Aorta (tissue), 5 donors: ENCODE measurements around the gene GATB. TPM values are rescaled to one million over a fixed set of nuclear protein-coding genes. Genes with fewer than 3 reads are reported as not detected.

Experiments used
- ATAC-seq: fragments of 200-7000 bp; cut with Tn5 transposase; one replicate; pipeline ENCODE4 v1.9.1; 2022; ENCODE audit warnings: moderate library complexity; ENCODE audit not compliant: low FRiP score
- DNase-seq, 2 donors: peaks; one replicate each; pipeline ENCODE4 v3.0.0-alpha.2; 2020
- H3K27ac ChIP-seq, 2 donors: one replicate each; pipeline ENCODE4 v1.5.1; 2013; ENCODE audit warnings: low read length in 2 of 2, mild to moderate bottlenecking in 2 of 2, moderate library complexity in 2 of 2, control low read depth in 1 of 2, inconsistent platforms in 1 of 2, low read depth in 1 of 2
- H3K27me3 ChIP-seq, 2 donors: one replicate each; pipeline ENCODE4 v1.6.1; 2013; ENCODE audit warnings: control low read depth in 1 of 2, low read length in 1 of 2, mild to moderate bottlenecking in 1 of 2, moderate library complexity in 1 of 2; ENCODE audit not compliant: insufficient read depth in 2 of 2, control insufficient read depth in 1 of 2
- H3K36me3 ChIP-seq, 2 donors: one replicate each; pipeline ENCODE4 v1.6.1; 2013; ENCODE audit warnings: control low read depth in 1 of 2, low read length in 1 of 2, mild to moderate bottlenecking in 1 of 2; ENCODE audit not compliant: insufficient read depth in 2 of 2, control insufficient read depth in 1 of 2
- H3K4me1 ChIP-seq, 2 donors: one replicate each; pipeline ENCODE4 v1.6.1; 2013; ENCODE audit warnings: low read length in 2 of 2, control low read depth in 1 of 2, mild to moderate bottlenecking in 1 of 2, moderate library complexity in 1 of 2; ENCODE audit not compliant: insufficient read depth in 2 of 2, control insufficient read depth in 1 of 2
- H3K4me3 ChIP-seq, 2 donors: one replicate each; pipeline ENCODE4 v1.5.1; 2013; ENCODE audit warnings: low read length in 2 of 2, control low read depth in 1 of 2, mild to moderate bottlenecking in 1 of 2
- H3K9me3 ChIP-seq: one replicate; pipeline ENCODE4 v1.6.1; 2013; ENCODE audit warnings: mild to moderate bottlenecking, low read length; ENCODE audit not compliant: control insufficient read depth
- WGBS, 2 donors: extraction: QIAGEN DNeasy Blood & Tissue Kit; methylation state at CpG; one replicate each; pipeline ENCODE4 v1.1.7; 2013; 5-methylcytosine and 5-hydroxymethylcytosine counted together
- intact Hi-C, 2 donors: fragments of 100-400 bp; cut with DNase I; formaldehyde crosslinking; loops; one replicate each; pipeline versions ENCODE4 v1.14.2 to v1.15.0; 2022
- polyA plus RNA-seq, 2 donors: library from polyadenylated mRNA; stranded (reverse); fragments of 200-250 nt; gene quantifications; one replicate each; pipeline ENCODE4 v1.2.3, GENCODE V29; 2013
- total RNA-seq, 2 donors: library from RNA; stranded (reverse); fragmentation: NEBNext Ultra II Directional; extraction: Animal tissue kit (Norgen Biotek cat#: 25700); gene quantifications; one replicate each; pipeline ENCODE4 v1.2.1, GENCODE V29; 2021
- donor health status: healthy with polysubstance abuse.
- donor health status: Bipolar disorder and iron deficiency.
- donor health status: DM: no; HTN: no; CAD: no.
- donor health status: DM: no; HTN: no; CAD: no.
- donor health status: DM: yes; HTN: yes; CAD: no.

GATB gene
- total and polyA plus RNA-seq, 4 donors: 5.2 to 13.0 (median 8.2) TPM

DNA sequence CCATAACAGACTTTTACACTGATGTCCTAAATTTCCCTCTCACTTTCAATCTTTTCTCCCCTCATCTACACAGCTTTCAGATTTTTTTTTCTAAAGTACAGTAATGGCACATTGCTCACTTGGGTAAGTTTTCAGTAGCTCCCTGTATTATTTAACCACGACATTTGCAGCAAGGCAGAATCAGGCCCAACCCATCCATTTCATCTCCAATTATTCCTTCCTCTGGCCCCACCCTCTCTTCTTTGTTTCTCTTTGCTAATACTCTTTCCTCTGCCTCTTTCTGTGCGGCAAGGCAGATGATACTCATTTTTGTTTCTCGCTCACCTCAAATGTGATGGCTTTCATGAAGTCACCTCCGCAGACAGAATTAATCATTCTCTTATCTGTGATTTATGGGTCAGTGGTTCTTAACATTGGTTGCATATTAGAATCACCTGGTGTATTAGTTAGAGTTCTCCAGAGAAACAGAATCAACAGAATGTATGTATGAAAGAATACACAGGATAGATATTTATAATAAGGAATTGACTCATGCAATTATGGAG is 43.4 kb upstream of the GATB start:
- ATAC-seq (no peak), DNase-seq (no peak)
- WGBS, 2 donors: 90 to 93% methylated on average over 4 of the region's 4 CpGs

DNA sequence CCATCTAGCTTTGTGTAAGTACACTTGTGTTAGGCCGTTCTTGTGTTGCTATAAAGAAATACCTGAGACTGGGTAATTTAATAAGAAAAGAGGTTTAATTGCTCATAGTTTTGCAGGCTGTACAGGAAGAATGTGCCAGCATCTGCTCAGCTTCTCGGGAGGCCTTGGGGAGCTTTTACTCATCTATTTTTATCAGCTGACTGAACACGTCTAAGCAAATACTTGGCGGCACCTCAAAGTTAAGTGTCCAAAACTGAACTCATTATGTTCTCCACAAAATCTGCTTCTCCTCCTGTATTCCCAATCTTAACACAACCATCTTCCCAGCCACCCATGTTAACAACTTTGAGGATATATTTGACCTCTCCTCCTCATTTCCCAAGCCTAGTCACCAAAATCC is 42.4 kb upstream of the GATB start:
- 34 to 46% methylated on average over 4 of the region's 4 CpGs for WGBS, 2 donors
- DNase-seq (no peak), ATAC-seq (no peak)
- Histone ChIP-seq H3K4me3 (no peak overlapping the region), H3K4me1 (no peaks in the 10 kb centered on the region), H3K9me3 (no peaks in the 10 kb centered on the region), H3K27me3 (no peaks in the 10 kb centered on the region), H3K27ac (no peak overlapping the region), H3K36me3 (no peaks in the 10 kb centered on the region)
- intact Hi-C loops: no loop called here

More for the DNA sequence above, 43.4 kb upstream of the GATB start:
- no peaks in the 10 kb centered on the region for H3K4me1 ChIP-seq
- intact Hi-C loops: no loop called here
- no peaks in the 10 kb centered on the region for H3K27me3 ChIP-seq
- no peak overlapping the region for H3K4me3 ChIP-seq
- no peaks in the 10 kb centered on the region for H3K9me3 ChIP-seq
- H3K27ac ChIP-seq: no peak overlapping the region
- H3K36me3 ChIP-seq: no peaks in the 10 kb centered on the region

GRCh38 chr4:151801547-151802516 is 41.0 kb upstream of the GATB start:
- 52 to 54% methylated on average over 15 of the region's 15 CpGs for WGBS, 2 donors
- ATAC-seq: no peak
- intact Hi-C loops: no loop called here

DNA sequence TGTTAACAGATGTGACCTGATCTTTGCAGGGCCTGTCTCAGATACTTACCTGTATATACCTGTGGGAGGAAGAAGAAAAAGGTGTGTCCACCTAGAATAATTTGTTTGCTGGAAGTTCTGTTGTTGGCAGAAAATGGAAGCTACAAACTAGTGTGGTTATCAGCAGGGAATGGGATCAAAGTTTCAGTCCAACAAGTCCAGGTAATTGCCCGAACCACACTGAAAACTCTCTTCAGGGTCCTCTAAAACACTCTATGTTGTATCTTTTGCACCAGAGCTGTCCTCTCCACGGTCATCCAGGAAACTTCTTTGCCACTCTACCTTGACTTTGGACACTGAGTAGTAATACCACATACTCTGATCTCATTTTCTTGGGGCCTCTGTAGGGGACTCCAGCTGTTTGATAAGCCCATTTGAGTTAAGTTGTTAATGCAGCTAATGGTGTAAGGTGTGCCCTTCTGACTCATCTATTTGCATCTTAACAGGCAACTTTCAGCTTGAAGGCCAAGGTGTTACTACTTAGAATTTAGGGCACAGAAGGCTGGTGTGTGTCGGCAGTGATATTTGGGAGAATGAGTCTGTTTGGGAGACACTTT is 38.7 kb upstream of the GATB start:
- Histone ChIP-seq H3K36me3 (no peaks in the 10 kb centered on the region), H3K4me1 (peaks cover 0 to 1% of the 10 kb centered on the region in 2 donors), H3K4me3 (no peak overlapping the region), H3K9me3 (no peaks in the 10 kb centered on the region), H3K27me3 (no peaks in the 10 kb centered on the region), H3K27ac (no peak overlapping the region)
- 85 to 86% methylated on average over 3 of the region's 3 CpGs for WGBS, 2 donors
- DNase-seq (no peak), ATAC-seq (no peak)
- intact Hi-C loops: no loop called here

More at GRCh38 chr4:151801547-151802516, 41.0 kb upstream of the GATB start:
- Histone ChIP-seq H3K9me3 (no peaks in the 10 kb centered on the region), H3K4me1 (peaks cover 0 to 1% of the 10 kb centered on the region in 2 donors), H3K4me3 (no peak overlapping the region), H3K36me3 (no peaks in the 10 kb centered on the region), H3K27me3 (no peaks in the 10 kb centered on the region), H3K27ac (no peak overlapping the region)
- no peak for DNase-seq

- Histone ChIP-seq H3K4me1 (peaks cover 0 to 1% of the 10 kb centered on the region in 2 donors), H3K27me3 (no peaks in the 10 kb centered on the region), H3K36me3 (no peaks in the 10 kb centered on the region), H3K4me3 (no peak overlapping the region), H3K27ac (no peak overlapping the region), H3K9me3 (no peaks in the 10 kb centered on the region)
- DNase-seq (no peak), ATAC-seq (no peak)
- intact Hi-C loops: no loop called here
- WGBS, 2 donors: 66 to 67% methylated on average over 6 of the region's 6 CpGs
Measured at GRCh38 chr4:151798678-151799416, 38.0 kb upstream of the GATB start.

DNA sequence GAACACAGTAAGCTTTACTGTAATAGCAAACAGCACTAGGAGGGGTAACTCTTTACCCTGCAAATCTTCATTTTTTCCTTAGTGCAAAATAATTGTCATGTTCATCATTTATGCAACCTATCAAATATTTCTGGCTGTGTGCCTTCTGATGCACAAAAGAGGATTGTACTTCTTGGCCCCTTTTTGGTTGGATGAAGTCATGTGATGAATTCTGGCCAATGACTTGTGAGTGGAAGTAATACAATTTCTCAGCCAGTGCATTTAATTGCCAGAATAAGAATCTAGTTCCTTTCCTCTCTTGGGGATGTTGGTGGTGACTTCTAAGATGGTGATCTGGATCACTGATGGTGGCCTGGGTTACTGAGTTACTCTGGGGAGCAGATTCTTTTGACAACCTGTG is 37.0 kb upstream of the GATB start:
- Histone ChIP-seq H3K4me1 (peaks cover 0 to 1% of the 10 kb centered on the region in 2 donors), H3K27ac (no peak overlapping the region), H3K4me3 (no peak overlapping the region), H3K9me3 (no peaks in the 10 kb centered on the region), H3K36me3 (no peaks in the 10 kb centered on the region), H3K27me3 (no peaks in the 10 kb centered on the region)
- DNase-seq: no peak
- intact Hi-C loops: no loop called here
- no peak for ATAC-seq

DNA sequence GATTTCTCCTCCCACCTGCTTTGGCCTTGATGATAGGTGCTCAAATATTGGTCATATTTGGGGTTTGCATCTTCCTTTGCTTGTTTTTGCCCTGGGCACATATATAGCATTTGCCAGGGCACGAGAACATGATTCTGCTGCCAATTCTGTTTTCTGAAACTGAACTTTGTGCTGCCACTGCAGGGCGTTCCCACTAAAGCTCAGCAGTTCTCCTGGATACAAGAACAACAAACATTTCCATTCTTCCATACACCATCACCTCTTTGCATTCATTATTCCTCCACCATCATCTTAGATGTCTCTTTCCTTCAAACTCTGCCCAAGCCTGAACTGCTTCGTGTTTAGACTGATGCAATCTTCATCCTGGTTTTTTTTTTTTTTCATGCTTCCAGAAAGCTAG is 36.3 kb upstream of the GATB start:
- Histone ChIP-seq H3K27ac (no peak overlapping the region), H3K4me1 (peaks cover 0 to 1% of the 10 kb centered on the region in 2 donors), H3K27me3 (no peaks in the 10 kb centered on the region), H3K36me3 (no peaks in the 10 kb centered on the region), H3K9me3 (no peaks in the 10 kb centered on the region), H3K4me3 (no peak overlapping the region)
- no peak for DNase-seq
- ATAC-seq: no peak
- WGBS, 2 donors: 36 to 53% methylated on average over 3 of the region's 3 CpGs
- intact Hi-C loops: no loop called here

GRCh38 chr4:151796106-151796505 is 35.3 kb upstream of the GATB start:
- Histone ChIP-seq H3K27ac (no peak overlapping the region), H3K4me1 (peaks cover 0 to 1% of the 10 kb centered on the region in 2 donors), H3K27me3 (no peaks in the 10 kb centered on the region), H3K9me3 (no peaks in the 10 kb centered on the region), H3K4me3 (no peak overlapping the region), H3K36me3 (no peaks in the 10 kb centered on the region)
- no peak for ATAC-seq
- intact Hi-C loops: no loop called here
- WGBS, 2 donors: 81 to 85% methylated on average over 3 of the region's 3 CpGs
- no peak for DNase-seq
